NCI-H446 (cell line): ENCODE results near the gene TAF4B.
"Not testable (repeated sequence)": the region's sequence is repeated elsewhere in the genome, so short reads cannot be mapped to it uniquely, and the experiment has no call there.

Experiments
- DNase-seq, 2 experiments: peaks; one replicate each; lab custom pipeline; 2025; lab: John Stamatoyannopoulos, UW

Gene TAF4B

GRCh38 chr18:26429535-26430226 lies 203.4 kb downstream of the TAF4B start:
- DNase-seq = peak in 1 of 2 experiments; percentile 26

- DNase-seq = no peak
Measured at GRCh38 chr18:26432651-26433424, 206.6 kb downstream of the TAF4B start.

GRCh38 chr18:26434887-26435286 lies 208.6 kb downstream of the TAF4B start:
- DNase-seq = no peak

- no peak for DNase-seq
Measured at GRCh38 chr18:26435415-26436095, 209.3 kb downstream of the TAF4B start.

- no peak for DNase-seq
Measured at GRCh38 chr18:26436176-26437051, 210.2 kb downstream of the TAF4B start.

GRCh38 chr18:26437634-26438033 lies 211.4 kb downstream of the TAF4B start:
- DNase-seq = not testable (repeated sequence)

- DNase-seq = no peak
Measured at GRCh38 chr18:26438980-26439379, 212.7 kb downstream of the TAF4B start.

- no peak for DNase-seq
Measured at GRCh38 chr18:26439537-26439936, 213.3 kb downstream of the TAF4B start.

GRCh38 chr18:26440644-26441043 lies 214.4 kb downstream of the TAF4B start:
- DNase-seq = no peak
